Skeletal muscle tissue (tissue), 4 donors: ENCODE data around the gene GPR42. TPM values are rescaled to one million over a fixed set of nuclear protein-coding genes. Genes with fewer than 3 reads are reported as not detected.
"Not testable (repeated sequence)": the region's sequence is repeated elsewhere in the genome, so short reads cannot be mapped to it uniquely, and the experiment has no call there.

Experiments
- H3K27ac ChIP-seq: one replicate; pipeline ENCODE4 v1.7.0; 2013; ENCODE audit warnings: mild to moderate bottlenecking, low read depth, low read length, inconsistent platforms
- H3K27me3 ChIP-seq, 3 donors: one replicate each; pipeline ENCODE4 v1.7.0; 2013; ENCODE audit warnings: low read length in 3 of 3; ENCODE audit not compliant: control insufficient read depth in 3 of 3, insufficient read depth in 3 of 3
- H3K36me3 ChIP-seq, 3 donors: one replicate each; pipeline ENCODE4 v1.7.0; 2013; ENCODE audit warnings: low read length in 3 of 3; ENCODE audit not compliant: control insufficient read depth in 3 of 3, insufficient read depth in 3 of 3
- H3K4me1 ChIP-seq, 3 donors: one replicate each; pipeline ENCODE4 v1.7.0; 2013; ENCODE audit warnings: low read length in 3 of 3, mild to moderate bottlenecking in 3 of 3; ENCODE audit not compliant: control insufficient read depth in 3 of 3, insufficient read depth in 3 of 3
- H3K4me3 ChIP-seq, 3 donors: one replicate each; pipeline ENCODE4 v1.7.0; 2013; ENCODE audit warnings: low read length in 3 of 3
- H3K9ac ChIP-seq, 3 donors: one replicate each; pipeline ENCODE4 v1.7.0; 2013; ENCODE audit warnings: low read length in 3 of 3, mild to moderate bottlenecking in 3 of 3, moderate library complexity in 2 of 3, low read depth in 1 of 3
- H3K9me3 ChIP-seq, 3 donors: one replicate each; pipeline ENCODE4 v1.7.0; 2013; ENCODE audit warnings: low read length in 3 of 3; ENCODE audit not compliant: control insufficient read depth in 3 of 3
- total RNA-seq: library from RNA; depleted of rRNA; stranded (reverse); fragments of >200 nt; gene quantifications from one replicate; pipeline ENCODE4 v1.2.3, GENCODE V29; 2014
- donor health status: Osteomylitis.

Gene GPR42
- total RNA-seq, 1 donor from 2014 or later, result not detected

DNA sequence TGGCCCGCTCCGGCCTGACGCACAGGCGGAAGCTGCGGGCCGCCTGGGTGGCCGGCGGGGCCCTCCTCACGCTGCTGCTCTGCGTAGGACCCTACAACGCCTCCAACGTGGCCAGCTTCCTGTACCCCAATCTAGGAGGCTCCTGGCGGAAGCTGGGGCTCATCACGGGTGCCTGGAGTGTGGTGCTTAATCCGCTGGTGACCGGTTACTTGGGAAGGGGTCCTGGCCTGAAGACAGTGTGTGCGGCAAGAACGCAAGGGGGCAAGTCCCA, 18.8 kb upstream of the GPR42 start:
- Histone ChIP-seq H3K9ac (no peak overlapping the region), H3K27ac (no peak overlapping the region), H3K9me3 (no peaks in the 10 kb centered on the region), H3K4me1 (peaks cover 0 to 3% (median 0%) of the 10 kb centered on the region in 3 donors), H3K27me3 (peaks cover 7 to 30% (median 30%) of the 10 kb centered on the region in 3 donors), H3K36me3 (no peaks in the 10 kb centered on the region), H3K4me3 (no peak overlapping the region)

DNA sequence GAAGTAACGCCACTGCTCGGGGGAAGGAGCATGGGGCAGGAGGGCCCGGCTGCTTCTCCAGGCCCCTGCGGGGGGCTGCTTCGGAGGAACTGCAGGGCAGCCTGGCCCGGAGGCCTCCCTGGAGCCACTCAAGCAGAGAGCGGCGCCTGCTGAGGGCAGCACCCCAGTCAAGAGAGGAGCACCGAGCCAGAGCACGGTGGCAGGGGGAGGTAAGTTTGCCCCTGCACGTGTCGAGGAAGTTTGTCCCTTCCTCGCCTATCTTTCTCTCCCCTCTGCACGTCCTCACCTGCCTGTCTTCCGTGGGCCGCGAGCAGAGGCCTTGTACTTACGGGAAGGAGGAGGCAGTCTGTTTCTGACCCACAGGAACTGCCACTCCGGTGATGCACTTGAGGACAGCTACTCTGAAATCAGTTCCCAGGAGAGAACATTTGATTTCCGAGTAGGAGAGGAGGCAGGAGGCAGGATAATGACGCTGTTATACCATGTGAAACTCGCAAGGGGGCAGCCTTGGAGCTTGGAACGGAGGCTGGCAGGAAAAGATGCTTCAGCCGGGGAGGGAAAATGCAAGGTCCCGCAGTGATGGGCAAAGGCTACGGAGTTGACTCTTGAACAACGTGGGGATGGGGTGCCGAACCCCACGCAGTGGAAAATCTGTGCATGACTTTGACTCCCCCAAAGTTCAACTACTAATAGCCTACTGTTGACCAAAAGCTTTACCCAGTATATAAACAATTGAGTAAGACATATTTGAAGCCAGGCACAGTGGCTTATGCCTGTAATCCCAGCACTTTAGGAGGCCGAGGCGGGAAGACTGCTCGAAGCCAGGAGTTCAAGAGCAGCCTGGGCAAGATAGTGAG, 18.2 kb upstream of the GPR42 start:
- H3K9ac ChIP-seq, result no peak overlapping the region
- no peaks in the 10 kb centered on the region for H3K9me3 ChIP-seq
- no peaks in the 10 kb centered on the region for H3K36me3 ChIP-seq
- peaks cover 7 to 30% (median 30%) of the 10 kb centered on the region in 3 donors for H3K27me3 ChIP-seq
- no peak overlapping the region for H3K4me3 ChIP-seq
- H3K4me1 ChIP-seq, result peaks cover 0 to 3% (median 0%) of the 10 kb centered on the region in 3 donors
- H3K27ac ChIP-seq, result no peak overlapping the region

- Histone ChIP-seq H3K4me1 (peaks cover 0 to 3% (median 2%) of the 10 kb centered on the region in 3 donors), H3K9ac (no peak overlapping the region), H3K36me3 (no peaks in the 10 kb centered on the region), H3K27ac (no peak overlapping the region), H3K4me3 (no peak overlapping the region), H3K27me3 (peaks cover 7 to 29% (median 28%) of the 10 kb centered on the region in 3 donors), H3K9me3 (no peaks in the 10 kb centered on the region)
Measured at GRCh38 chr19:35353635-35354034, 17.2 kb upstream of the GPR42 start.

DNA sequence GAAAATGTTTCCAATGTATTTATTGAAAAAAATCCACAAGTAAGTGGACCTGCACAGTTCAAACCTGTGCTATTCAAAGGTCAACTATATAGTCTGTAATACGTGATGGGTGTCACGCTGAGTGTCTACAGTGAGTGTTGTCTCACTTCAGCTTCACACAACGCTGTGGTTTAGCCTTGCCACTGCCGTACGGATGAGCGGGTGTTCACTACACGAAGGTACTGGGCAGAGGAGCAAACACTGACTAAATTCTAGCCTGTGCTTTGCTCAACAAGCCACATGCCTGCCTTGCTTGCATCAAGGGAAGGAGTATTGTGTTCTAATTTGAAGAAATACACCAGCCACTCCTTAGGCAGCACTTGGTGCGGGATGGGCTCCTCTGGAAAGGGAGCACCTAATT, 16.0 kb upstream of the GPR42 start:
- no peaks in the 10 kb centered on the region for H3K36me3 ChIP-seq
- no peak overlapping the region for H3K4me3 ChIP-seq
- peaks cover 4 to 25% (median 23%) of the 10 kb centered on the region in 3 donors for H3K27me3 ChIP-seq
- peaks cover 0 to 3% (median 2%) of the 10 kb centered on the region in 3 donors for H3K4me1 ChIP-seq
- H3K27ac ChIP-seq, result no peak overlapping the region
- H3K9me3 ChIP-seq, result no peaks in the 10 kb centered on the region
- no peak overlapping the region for H3K9ac ChIP-seq

DNA sequence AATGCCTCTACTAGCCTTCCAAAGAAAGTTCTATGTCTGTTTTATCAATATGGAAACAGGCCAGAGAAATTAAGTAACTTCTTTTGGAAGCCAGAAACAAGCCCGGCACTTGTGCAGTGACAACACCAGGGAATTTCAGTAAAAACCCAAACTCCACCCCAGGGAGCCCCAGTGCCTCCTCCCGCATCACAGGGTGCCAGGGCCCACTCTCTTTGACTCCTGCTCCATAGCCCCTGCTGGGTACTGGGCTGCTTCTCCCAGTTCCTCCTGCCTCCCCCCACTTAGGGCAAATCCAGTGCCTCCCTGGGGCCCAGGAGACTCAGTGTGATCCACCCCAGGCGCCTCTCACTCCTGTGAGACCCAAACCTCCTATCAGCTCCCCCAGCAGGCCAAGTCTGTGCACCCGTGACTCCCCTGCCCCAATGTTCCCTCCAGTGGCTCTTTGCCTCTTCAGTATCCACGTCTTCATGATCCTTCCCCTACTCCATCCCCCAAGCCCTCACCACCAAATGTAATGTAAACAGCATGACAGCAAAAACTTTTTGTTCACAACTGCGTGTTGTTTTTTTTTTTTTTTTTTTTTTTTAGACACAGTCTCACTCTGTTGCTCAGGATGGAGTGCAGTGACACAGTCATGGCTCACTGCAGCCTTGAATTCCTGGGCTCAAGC, 14.9 kb upstream of the GPR42 start:
- Histone ChIP-seq H3K27ac (no peak overlapping the region), H3K36me3 (no peaks in the 10 kb centered on the region), H3K9ac (no peak overlapping the region), H3K4me3 (no peak overlapping the region), H3K27me3 (peaks cover 4 to 23% (median 19%) of the 10 kb centered on the region in 3 donors), H3K9me3 (no peaks in the 10 kb centered on the region), H3K4me1 (peaks cover 0 to 3% (median 2%) of the 10 kb centered on the region in 3 donors)

DNA sequence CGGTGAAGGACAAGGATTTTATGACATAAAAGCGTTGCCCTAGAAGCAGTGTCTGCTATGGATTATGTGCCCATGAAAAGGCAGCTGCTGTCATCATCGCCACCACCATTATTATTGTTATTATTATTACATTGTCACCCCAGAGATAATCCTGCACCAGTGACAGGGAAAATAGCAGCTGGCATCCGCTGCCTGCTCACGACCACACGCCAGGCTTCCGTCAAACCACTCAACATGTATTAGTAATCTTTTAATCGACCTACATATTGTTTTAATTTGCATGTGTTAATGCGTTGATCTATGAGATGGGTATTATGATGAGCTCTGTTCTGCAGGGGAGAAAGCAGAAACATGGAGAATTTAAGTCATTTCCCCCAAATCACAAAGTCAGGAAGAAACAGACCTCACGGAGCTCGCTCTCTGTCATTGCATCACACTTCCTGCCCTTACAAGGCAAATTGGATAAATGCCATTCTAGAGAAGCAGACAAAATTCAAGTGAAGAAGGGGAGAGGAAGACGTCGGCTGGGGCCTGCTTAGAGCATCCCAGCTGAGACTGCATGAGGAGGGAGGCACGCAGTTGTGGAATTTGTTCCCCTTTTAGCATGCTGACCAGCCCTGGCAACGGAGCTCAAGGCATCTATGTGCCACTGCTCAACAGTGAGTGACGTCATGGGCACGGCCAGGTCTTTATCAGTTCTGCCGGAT, 12.8 kb upstream of the GPR42 start, which contains the start of gene FFAR3:
Gene FFAR3, plus strand, starts transcription at position 594 of the 707 bp plus-strand sequence. CDS start 431 bp downstream, outside the sequence.
- Histone ChIP-seq H3K9me3 (no peaks in the 10 kb centered on the region), H3K4me1 (peaks cover 0 to 3% (median 2%) of the 10 kb centered on the region in 3 donors), H3K4me3 (no peak within 1 kb of the TSS), H3K27ac (no peak within 1 kb of the TSS), H3K36me3 (no peaks in the 10 kb centered on the region), H3K27me3 (peaks cover 0 to 12% (median 7%) of the 10 kb centered on the region in 3 donors), H3K9ac (no peak within 1 kb of the TSS)

GRCh38 chr19:35358834-35359233, 12.0 kb upstream of the GPR42 start:
- H3K4me3 ChIP-seq, H3K9ac ChIP-seq, H3K27ac ChIP-seq, H3K36me3 ChIP-seq, H3K9me3 ChIP-seq, H3K27me3 ChIP-seq, H3K4me1 ChIP-seq: not testable (repeated sequence)

DNA sequence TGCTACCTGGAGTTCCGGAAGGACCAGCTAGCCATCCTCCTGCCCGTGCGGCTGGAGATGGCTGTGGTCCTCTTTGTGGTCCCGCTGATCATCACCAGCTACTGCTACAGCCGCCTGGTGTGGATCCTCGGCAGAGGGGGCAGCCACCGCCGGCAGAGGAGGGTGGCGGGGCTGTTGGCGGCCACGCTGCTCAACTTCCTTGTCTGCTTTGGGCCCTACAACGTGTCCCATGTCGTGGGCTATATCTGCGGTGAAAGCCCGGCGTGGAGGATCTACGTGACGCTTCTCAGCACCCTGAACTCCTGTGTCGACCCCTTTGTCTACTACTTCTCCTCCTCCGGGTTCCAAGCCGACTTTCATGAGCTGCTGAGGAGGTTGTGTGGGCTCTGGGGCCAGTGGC, 11.5 kb upstream of the GPR42 start:
- not testable (repeated sequence) for H3K4me3 ChIP-seq, H3K27ac ChIP-seq, H3K27me3 ChIP-seq, H3K9me3 ChIP-seq, H3K36me3 ChIP-seq, H3K4me1 ChIP-seq, H3K9ac ChIP-seq

DNA sequence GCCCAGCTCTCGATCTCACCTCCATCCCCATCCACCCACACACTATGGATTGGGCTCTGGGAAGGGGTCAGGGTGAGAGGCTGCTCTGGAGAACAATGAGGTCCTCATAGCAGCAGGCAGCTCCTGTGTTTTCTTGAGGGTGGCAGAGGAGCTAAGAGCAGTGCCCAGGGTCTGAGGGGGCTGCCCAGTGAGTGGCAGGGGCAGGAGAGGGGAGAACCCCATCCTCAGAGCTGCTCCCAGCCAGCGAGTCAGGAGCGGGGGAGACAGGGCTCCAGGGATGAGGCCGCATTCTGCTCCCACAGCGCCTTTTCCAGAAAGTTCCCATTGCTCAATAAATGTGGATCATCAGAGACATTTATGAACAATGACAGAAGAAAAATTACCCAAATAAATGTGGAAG, 10.8 kb upstream of the GPR42 start:
- not testable (repeated sequence) for H3K9ac ChIP-seq, H3K27me3 ChIP-seq, H3K4me1 ChIP-seq, H3K27ac ChIP-seq, H3K4me3 ChIP-seq, H3K9me3 ChIP-seq, H3K36me3 ChIP-seq
